HG03354 (cell line): Measurements from ENCODE around the gene MDH2.
"Not testable (repeated sequence)": the region's sequence is repeated elsewhere in the genome, so short reads cannot be mapped to it uniquely, and the experiment has no call there.

Experiments used
- ATAC-seq: cut with Tn5 transposase; IDR thresholded peaks from one replicate; pipeline ENCODE4 v1.9.1; 2021; ENCODE audit warnings: mild to moderate bottlenecking; ENCODE audit not compliant: unreplicated experiment, poor library complexity, severe bottlenecking

The MDH2 gene

GRCh38 chr7:76101693-76102437 lies 54.0 kb downstream of the MDH2 start:
- not testable (repeated sequence) for ATAC-seq

- ATAC-seq = not testable (repeated sequence)
Measured at GRCh38 chr7:76103788-76104187, 55.9 kb downstream of the MDH2 start.

- ATAC-seq = not testable (repeated sequence)
Measured at GRCh38 chr7:76106130-76106529, 58.2 kb downstream of the MDH2 start.

- no peak for ATAC-seq
Measured at GRCh38 chr7:76106893-76107292, 59.0 kb downstream of the MDH2 start.

GRCh38 chr7:76108540-76109233 lies 60.8 kb downstream of the MDH2 start:
- no peak for ATAC-seq

- not testable (repeated sequence) for ATAC-seq
Measured at GRCh38 chr7:76113042-76113630, 65.2 kb downstream of the MDH2 start.

GRCh38 chr7:76114742-76115141 lies 66.8 kb downstream of the MDH2 start:
- ATAC-seq = not testable (repeated sequence)
